ENCODE results near the gene PRKAG2. TPM values are rescaled to one million over a fixed set of nuclear protein-coding genes. Genes with fewer than 3 reads are reported as not detected.
"Not testable (repeated sequence)": the region's sequence is repeated elsewhere in the genome, so short reads cannot be mapped to it uniquely, and the experiment has no call there.

PRKAG2 gene
- total RNA-seq, 1 experiment from 2014 or later, result 28.2 TPM

DNA sequence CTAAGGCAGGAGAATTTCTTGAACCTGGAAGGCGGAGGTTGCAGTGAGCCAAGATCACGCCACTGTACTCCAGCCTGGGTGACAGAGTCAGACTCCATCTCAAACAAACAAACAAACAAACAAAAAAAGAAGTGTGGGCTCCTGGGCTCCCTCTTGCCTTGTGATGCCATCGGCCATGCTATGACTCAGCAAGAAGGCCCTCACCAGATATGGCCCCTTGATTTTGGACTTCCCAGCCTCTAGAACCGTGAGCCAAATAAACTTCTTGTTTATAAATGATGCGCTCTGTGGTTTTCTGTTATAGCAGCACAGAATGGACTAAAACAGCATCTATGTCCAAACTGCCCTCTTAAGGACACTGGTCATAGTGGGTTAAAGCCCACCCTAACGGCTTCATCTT is 327.3 kb downstream of the PRKAG2 start:
- no peak overlapping the region for H3K4me3 ChIP-seq

DNA sequence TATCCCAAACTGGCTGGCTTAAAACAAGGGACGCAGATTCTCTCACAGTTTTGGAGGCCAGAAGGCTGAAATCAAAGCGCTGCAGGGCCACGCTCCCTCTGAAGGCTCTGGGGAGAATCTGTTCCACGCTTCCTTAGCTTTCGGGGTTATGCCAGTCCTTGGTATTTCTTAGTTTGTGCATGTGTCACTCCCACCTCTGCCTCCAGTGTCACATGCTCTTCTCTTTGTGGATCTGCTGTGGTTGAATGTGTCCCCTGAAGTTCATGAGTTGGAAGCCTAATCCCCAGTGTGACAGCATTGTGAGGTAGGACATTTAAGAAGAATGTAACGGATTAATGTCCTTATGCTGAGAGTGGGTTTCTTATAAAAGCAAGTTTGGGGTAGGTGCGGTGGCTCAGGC is 327.8 kb downstream of the PRKAG2 start:
- H3K9me3 ChIP-seq (replicated peaks), result peaks cover 5% of the 10 kb centered on the region; the same call in 1 of the 2 replicates
- no peaks in the 10 kb centered on the region for H3K27me3 ChIP-seq (replicated peaks)
- DNase-seq (ENCODE audit: low read depth in 1 of 2, low spot score in 2 of 2), result no peak
- H3K4me3 ChIP-seq, result no peak overlapping the region
- H3K4me1 ChIP-seq (replicated peaks), result 0 out of 2 replicates have a peak, but pooled peaks cover 3% of the 10 kb centered on the region
- no peaks in the 10 kb centered on the region for H3K36me3 ChIP-seq
- no peak overlapping the region for H3K27ac ChIP-seq

More for the DNA sequence above, 327.3 kb downstream of the PRKAG2 start:
- peaks cover 5% of the 10 kb centered on the region; the same call in 1 of the 2 replicates for H3K9me3 ChIP-seq (replicated peaks)
- H3K27me3 ChIP-seq (replicated peaks), result no peaks in the 10 kb centered on the region
- DNase-seq (ENCODE audit: low read depth in 1 of 2, low spot score in 2 of 2), result no peak
- no peak overlapping the region for H3K27ac ChIP-seq
- H3K36me3 ChIP-seq, result no peaks in the 10 kb centered on the region; the same call in 1 of the 2 replicates
- 0 out of 2 replicates have a peak, but pooled peaks cover 3% of the 10 kb centered on the region for H3K4me1 ChIP-seq (replicated peaks)

DNA sequence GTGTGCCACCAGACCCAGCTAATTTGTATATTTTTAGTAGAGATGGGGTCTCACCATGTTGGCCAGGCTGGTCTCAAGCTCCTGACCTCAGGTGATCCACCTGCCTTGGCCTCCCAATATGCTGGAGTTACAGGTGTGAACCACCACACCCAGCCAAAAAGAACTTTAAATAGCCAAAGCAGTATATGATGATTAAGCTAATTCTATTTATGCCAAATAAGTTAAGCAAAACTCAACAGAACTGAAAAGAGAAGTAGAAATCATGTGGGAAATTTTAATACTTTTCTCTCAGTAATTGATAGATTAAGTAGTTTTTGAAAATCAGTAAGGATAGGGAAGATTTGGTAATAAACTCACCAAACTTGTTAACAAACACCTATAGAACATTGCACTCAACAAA is 332.7 kb downstream of the PRKAG2 start:
- no peak overlapping the region for H3K4me3 ChIP-seq

DNA sequence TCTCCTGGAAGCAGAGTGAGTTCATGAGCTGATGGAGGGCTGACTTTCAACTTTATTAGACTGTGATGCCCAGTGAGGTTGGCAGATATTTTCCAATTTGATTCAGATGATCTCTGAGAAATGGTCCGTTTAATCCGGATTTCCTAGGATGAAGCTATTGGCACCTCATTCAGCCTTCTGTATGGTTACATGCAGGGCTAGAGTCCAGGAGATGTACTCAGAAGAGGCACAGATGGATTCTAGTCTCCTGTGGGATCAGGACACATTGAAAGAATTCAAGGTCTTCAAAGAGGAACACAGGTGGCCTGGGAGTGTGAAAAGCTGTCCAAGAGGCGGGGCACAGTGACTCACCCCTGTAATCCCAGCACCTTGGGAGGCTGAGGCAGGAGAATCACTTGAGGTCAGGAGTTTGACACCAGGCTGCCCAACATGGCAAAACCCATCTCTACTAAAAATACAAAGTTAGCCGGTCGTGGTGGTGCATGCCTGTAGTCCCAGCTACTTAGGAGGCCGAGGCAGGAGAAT is 334.2 kb downstream of the PRKAG2 start:
- no peak overlapping the region for H3K4me3 ChIP-seq
- no peaks in the 10 kb centered on the region for H3K4me1 ChIP-seq (replicated peaks)
- no peak overlapping the region for H3K27ac ChIP-seq
- no peak for DNase-seq (ENCODE audit: low read depth in 1 of 2, low spot score in 2 of 2)
- H3K27me3 ChIP-seq (replicated peaks), result no peaks in the 10 kb centered on the region
- H3K36me3 ChIP-seq, result no peaks in the 10 kb centered on the region
- no peaks in the 10 kb centered on the region for H3K9me3 ChIP-seq (replicated peaks)

More for the DNA sequence above, 332.7 kb downstream of the PRKAG2 start:
- no peak for DNase-seq (ENCODE audit: low read depth in 1 of 2, low spot score in 2 of 2)
- Histone ChIP-seq H3K27ac (no peak overlapping the region), H3K4me1 (replicated peaks) (no peaks in the 10 kb centered on the region), H3K9me3 (replicated peaks) (no peaks in the 10 kb centered on the region), H3K27me3 (replicated peaks) (no peaks in the 10 kb centered on the region), H3K36me3 (no peaks in the 10 kb centered on the region)

DNA sequence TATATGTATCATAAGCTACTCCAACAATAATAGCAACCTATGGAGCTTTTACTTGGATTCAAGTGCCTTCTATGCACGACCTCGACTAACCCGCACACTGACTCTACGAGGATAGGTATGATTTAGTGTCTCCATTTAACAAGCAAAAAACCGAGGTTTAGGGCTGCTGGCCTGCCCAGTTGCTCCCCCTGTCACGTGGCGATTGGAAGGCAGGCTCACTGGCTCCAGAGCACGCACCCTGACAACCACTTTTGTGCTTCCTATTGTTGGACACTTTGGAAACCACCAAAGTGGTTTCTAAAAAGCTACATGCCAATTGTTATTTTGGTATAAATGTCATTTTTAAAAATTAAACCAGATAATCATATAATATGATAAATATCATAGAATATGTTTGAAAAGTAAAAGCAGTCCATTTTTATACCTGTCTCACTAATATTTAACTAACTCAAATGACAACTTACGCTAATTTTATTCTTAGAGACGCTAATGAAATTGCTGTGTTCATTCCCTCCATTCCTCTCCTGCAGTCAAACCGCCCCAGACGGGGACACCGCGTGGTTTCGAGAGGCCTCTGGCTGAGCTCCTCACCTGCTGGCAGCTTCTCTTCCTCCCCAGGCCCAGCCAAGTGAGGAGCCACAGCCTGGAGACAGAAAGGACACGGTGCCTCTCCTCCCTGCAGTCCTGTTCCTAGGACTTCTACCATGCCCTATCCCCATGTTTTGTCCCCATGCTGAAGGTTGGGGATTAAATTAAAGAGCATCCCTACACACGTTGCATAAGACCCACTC is 335.0 kb downstream of the PRKAG2 start:
- DNase-seq (ENCODE audit: low read depth in 1 of 2, low spot score in 2 of 2), result no peak
- Histone ChIP-seq H3K4me3 (no peak overlapping the region), H3K9me3 (replicated peaks) (no peaks in the 10 kb centered on the region), H3K36me3 (no peaks in the 10 kb centered on the region), H3K27ac (no peak overlapping the region), H3K27me3 (replicated peaks) (no peaks in the 10 kb centered on the region), H3K4me1 (replicated peaks) (no peaks in the 10 kb centered on the region)

DNA sequence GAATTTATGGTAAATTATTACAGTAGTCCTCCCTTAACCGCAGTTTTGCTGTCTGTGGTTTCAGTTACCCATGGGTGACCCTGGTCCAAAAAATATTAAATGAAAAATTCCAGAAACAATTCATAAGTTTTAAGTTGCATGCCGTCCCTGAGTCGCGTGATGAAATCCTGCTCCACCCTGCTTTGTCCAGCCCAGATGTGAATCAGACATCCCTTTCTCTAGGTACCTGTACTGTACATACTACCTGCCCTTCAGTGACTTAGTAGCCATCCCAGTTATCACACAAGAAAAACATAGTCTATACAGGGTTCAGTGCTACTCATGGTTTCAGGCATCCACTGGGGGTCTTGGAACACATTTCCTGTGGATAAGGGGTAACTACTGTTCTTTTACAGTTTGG is 336.8 kb downstream of the PRKAG2 start:
- DNase-seq (ENCODE audit: low read depth in 1 of 2, low spot score in 2 of 2), result no peak
- no peak overlapping the region for H3K27ac ChIP-seq
- H3K4me1 ChIP-seq (replicated peaks), result no peaks in the 10 kb centered on the region
- no peaks in the 10 kb centered on the region for H3K9me3 ChIP-seq (replicated peaks)
- no peak overlapping the region for H3K4me3 ChIP-seq
- no peaks in the 10 kb centered on the region for H3K27me3 ChIP-seq (replicated peaks)
- no peaks in the 10 kb centered on the region for H3K36me3 ChIP-seq

DNA sequence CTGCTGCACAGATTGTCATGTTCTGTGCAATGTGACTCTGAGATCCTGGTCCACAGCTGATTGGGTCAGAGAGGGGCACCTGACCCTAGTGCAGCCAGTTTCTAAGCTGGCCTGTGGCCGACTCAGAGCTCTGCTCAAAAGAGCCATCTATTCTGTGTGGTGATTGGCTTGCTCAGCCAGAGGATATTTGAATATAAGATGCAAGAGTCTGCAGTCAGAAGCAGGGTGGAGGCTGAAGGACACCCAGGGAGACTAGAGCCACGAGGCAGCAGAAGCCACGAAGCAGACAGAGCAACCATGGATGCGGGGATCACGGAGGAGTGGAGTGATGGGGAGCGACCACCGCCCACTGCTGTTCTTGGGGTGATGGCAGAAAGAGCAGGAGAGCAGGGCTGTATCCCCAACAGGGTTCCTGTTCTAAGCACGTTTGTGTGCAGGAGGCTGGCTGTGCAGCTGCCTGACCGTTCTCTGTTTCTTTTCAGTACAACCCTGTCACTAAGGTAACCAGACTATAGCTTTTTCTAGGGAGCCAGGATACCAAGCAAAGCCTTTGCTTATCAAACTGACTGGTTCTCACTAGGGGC is 337.7 kb downstream of the PRKAG2 start:
- H3K27me3 ChIP-seq (replicated peaks), result no peaks in the 10 kb centered on the region
- H3K9me3 ChIP-seq (replicated peaks), result no peaks in the 10 kb centered on the region
- H3K4me3 ChIP-seq, result no peak overlapping the region
- H3K27ac ChIP-seq, result no peak overlapping the region
- H3K4me1 ChIP-seq (replicated peaks), result no peaks in the 10 kb centered on the region
- no peaks in the 10 kb centered on the region for H3K36me3 ChIP-seq
- no peak for DNase-seq (ENCODE audit: low read depth in 1 of 2, low spot score in 2 of 2)

DNA sequence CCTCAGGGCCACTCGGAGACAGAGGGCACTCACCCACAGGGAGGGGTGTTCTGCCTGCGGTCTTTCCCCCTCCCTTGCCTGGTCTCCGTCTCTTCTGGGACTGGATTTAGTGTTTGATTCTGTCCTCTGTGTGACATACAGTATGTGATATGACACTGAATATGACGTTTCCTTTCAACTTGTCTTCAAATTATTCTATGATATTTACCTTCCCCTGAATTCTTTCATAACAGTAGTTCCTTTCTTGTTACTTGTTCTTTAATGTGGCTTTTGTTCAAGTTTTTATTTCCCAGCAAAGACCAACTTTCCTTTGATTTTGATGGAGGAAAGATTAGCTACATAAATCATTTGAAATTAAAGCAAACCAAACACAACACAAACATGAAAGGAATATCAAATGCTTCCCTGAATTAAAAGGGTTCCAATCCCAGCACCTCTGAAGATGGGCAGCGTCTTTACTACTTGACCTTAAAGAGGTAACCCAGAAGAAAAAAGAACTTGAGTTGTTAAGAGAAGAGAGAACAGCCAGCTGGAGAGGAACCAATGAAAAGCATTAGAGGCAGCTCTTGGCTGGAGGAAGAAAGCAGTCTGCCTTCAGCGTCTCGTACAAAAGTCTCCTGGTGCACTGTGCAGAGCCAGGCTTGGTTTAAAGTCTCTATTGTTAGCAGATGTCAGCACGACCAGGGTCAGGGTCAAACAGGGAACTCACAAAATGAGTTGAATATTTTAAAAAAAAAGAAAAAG is 338.9 kb downstream of the PRKAG2 start:
- Histone ChIP-seq H3K4me3 (no peak overlapping the region), H3K27me3 (replicated peaks) (no peaks in the 10 kb centered on the region), H3K27ac (no peak overlapping the region), H3K4me1 (replicated peaks) (no peaks in the 10 kb centered on the region), H3K9me3 (replicated peaks) (no peaks in the 10 kb centered on the region), H3K36me3 (no peaks in the 10 kb centered on the region)
- DNase-seq (ENCODE audit: low read depth in 1 of 2, low spot score in 2 of 2), result no peak

DNA sequence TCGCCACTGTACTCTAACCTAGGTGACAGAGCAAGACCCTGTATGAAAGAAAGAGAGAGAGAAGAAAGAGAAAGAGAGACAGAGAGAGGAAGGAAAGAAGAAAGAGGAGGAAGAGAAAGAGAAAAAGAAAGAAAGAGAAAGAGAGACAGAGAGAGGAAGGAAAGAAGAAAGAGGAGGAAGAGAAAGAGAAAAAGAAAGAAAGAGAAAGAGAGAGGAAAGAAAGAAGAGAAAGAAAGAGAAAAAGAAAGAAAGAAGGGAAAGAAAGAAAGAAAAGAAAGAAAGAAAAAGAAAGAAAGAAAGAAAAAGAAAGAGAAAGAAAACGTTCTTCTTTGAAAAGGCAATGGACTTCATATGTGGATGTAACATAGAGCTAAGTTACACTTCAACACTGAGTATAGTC is 340.7 kb downstream of the PRKAG2 start:
- H3K27me3 ChIP-seq (replicated peaks); H3K4me3 ChIP-seq; H3K36me3 ChIP-seq; H3K4me1 ChIP-seq (replicated peaks); H3K9me3 ChIP-seq (replicated peaks); H3K27ac ChIP-seq; DNase-seq (ENCODE audit: low read depth in 1 of 2, low spot score in 2 of 2): not testable (repeated sequence)

DNA sequence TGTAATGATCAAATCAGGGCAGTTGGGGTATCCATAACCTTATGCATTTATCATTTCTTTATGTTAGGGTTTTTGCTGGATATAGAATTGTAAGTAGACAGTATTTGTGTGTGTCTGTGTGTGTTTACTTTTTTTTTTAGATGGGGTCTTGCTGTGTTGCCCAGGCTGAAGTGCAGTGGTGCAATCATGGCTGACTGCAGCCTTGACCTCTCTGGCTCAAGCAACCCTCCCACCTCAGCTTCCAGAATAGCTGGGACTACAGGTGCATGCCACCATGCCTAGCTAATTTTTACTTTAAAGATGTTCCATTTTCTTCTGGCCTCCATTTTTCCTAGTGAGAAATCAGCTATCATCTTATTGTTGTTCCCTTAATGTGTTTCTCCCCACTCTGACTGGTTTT is 347.1 kb downstream of the PRKAG2 start:
- H3K4me3 ChIP-seq, result no peak overlapping the region
- no peak for DNase-seq (ENCODE audit: low read depth in 1 of 2, low spot score in 2 of 2)
- H3K9me3 ChIP-seq (replicated peaks), result no peaks in the 10 kb centered on the region
- H3K27me3 ChIP-seq (replicated peaks), result no peaks in the 10 kb centered on the region
- H3K36me3 ChIP-seq, result no peaks in the 10 kb centered on the region
- H3K27ac ChIP-seq, result no peak overlapping the region
- H3K4me1 ChIP-seq (replicated peaks), result no peaks in the 10 kb centered on the region

DNA sequence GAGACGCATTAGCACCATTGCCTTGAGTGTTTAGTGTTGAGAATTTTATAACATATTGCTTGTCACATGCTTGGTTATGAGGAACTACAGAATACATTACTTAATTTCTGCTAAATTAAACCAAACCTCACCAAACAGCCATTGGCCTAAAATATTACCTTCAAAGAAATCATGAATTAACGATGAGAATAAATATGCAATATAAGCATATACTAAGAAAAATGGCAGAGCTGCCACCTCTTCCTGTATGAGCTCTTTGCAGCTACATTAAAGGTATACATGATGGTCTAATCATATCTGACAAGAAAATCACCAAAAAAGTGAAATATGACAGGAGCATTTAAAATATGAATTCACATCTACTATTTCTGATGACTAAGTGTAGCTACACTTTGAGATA is 352.1 kb downstream of the PRKAG2 start:
- no peaks in the 10 kb centered on the region for H3K9me3 ChIP-seq (replicated peaks)

DNA sequence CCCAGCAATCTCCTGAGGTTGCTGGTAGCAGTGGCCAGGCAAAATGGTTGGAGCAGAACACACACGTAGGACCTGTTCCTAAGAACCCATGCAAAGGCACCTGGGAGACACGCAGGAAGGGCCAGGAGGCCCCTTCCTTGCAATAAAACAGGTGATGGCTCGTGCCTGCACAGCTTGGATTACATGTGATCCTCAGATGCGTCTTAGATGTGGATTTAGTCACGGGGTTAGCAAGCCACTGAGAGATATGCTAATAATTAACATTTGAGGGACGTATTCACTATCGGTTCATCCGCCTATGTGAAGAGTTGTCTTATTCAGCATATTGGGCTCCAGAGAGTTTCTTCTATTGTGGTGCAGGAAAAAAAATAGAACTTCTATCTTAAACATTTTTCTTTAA is 352.6 kb downstream of the PRKAG2 start:
- Histone ChIP-seq H3K36me3 (peaks cover 1% of the 10 kb centered on the region), H3K4me1 (replicated peaks) (peaks cover 9% of the 10 kb centered on the region), H3K4me3 (no peak overlapping the region), H3K27ac (no peak overlapping the region), H3K27me3 (replicated peaks) (no peaks in the 10 kb centered on the region), H3K9me3 (replicated peaks) (no peaks in the 10 kb centered on the region)
- no peak for DNase-seq (ENCODE audit: low read depth in 1 of 2, low spot score in 2 of 2)

More for the DNA sequence above, 352.1 kb downstream of the PRKAG2 start:
- Histone ChIP-seq H3K27ac (no peak overlapping the region), H3K27me3 (replicated peaks) (no peaks in the 10 kb centered on the region), H3K36me3 (no peaks in the 10 kb centered on the region), H3K4me3 (no peak overlapping the region), H3K4me1 (replicated peaks) (peaks cover 9% of the 10 kb centered on the region)
- DNase-seq (ENCODE audit: low read depth in 1 of 2, low spot score in 2 of 2), result no peak

DNA sequence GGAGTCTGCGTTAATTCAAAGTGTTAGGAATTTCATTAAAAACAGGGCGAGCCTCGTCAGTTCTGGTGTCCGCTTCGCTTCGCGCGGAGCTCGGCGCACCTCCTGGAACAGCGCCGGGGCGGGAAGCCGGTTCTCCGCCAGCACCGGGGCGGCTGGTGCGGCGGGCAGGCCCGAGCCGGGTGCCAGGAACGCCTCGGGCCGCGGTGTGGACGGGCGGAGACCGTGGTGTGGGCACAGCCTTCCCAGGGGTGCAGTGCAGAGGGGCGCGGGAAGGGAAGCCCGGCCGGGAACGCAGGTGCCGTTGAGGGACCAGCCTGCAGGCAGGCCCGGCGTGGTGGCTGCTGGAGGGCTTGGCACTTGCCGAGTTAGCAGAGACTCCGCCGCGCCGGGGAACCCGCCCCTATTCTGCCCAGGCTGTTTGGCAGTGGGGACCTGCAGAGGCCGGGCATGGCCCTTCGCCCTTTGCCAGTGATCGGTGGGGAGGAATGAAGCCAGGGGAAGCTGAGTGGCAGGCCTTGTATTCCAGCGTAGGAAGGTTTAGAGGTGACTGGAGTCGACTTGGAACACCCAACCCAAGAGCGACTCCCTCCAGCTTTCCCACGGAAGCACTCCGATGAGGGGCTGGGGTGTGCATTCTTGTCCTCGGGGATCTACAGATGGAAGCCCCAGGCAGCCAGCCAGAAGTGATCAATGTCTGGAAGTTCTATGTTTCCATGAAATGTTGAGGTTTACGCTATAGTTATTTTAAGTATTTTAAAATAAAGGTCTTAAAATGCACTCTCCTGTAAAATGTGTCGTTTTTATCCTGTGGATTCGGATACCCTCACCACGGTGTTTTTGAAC is 356.3 kb downstream of the PRKAG2 start:
- H3K9me3 ChIP-seq (replicated peaks), result no peaks in the 10 kb centered on the region
- DNase-seq (ENCODE audit: low read depth in 1 of 2, low spot score in 2 of 2), result peak in 1 of 2 experiments; percentile 66
- peaks cover 16% of the 10 kb centered on the region for H3K36me3 ChIP-seq
- H3K27me3 ChIP-seq (replicated peaks), result no peaks in the 10 kb centered on the region
- peak overlapping the region; percentile 49 for H3K4me3 ChIP-seq
- peak overlapping the region; percentile 99 for H3K27ac ChIP-seq
- H3K4me1 ChIP-seq (replicated peaks), result peaks cover 27% of the 10 kb centered on the region
